Activated CD4-positive, alpha-beta T cell treated with anti-CD3 and anti-CD28 coated beads, Interleukin-2, amount 10 ng/mL, durations not matched to agents 7 days and 5 days (primary cell): Measurements from ENCODE around the gene PMM2. TPM values are rescaled to one million over a fixed set of nuclear protein-coding genes. Genes with fewer than 3 reads are reported as not detected.

ENCODE experiments used
- CTCF ChIA-PET: fragments of 350-600 bp; sonication (Branson Sonifier 250); formaldehyde crosslinking; loops from one replicate; lab custom pipeline; 2021; ENCODE audit warnings: antibody characterized with exemption; lab: Charles Lee
- POLR2A ChIA-PET: fragments of 350-600 bp; sonication (Branson Sonifier 250); formaldehyde crosslinking; loops from one replicate; lab custom pipeline; 2021; ENCODE audit warnings: antibody characterized with exemption; lab: Charles Lee
- DNase-seq: peaks from one replicate; pipeline ENCODE4 v3.0.0-alpha.2; 2020
- H3K27ac Mint-ChIP-seq: one replicate; pipeline ENCODE4 v1.8.0; 2021; ENCODE audit warnings: mild to moderate bottlenecking, moderate library complexity, mixed read lengths
- H3K27me3 Mint-ChIP-seq: one replicate; pipeline ENCODE4 v1.8.0; 2021; ENCODE audit warnings: mixed read lengths
- H3K36me3 Mint-ChIP-seq: one replicate; pipeline ENCODE4 v1.8.0; 2021; ENCODE audit warnings: low read depth, mixed read lengths
- H3K4me1 Mint-ChIP-seq: one replicate; pipeline ENCODE4 v1.8.0; 2021; ENCODE audit warnings: mixed read lengths
- H3K4me3 Mint-ChIP-seq: one replicate; pipeline ENCODE4 v1.8.0; 2021; ENCODE audit warnings: mild to moderate bottlenecking, moderate library complexity, mixed read lengths
- H3K9me3 Mint-ChIP-seq: one replicate; pipeline ENCODE4 v1.8.0; 2021; ENCODE audit warnings: mixed read lengths
- total RNA-seq, 2 experiments: library from RNA; stranded (reverse); gene quantifications; one replicate each; pipeline ENCODE4 v1.2.3, GENCODE V29; 2021

The PMM2 gene
- total RNA-seq, 2 experiments from 2014 or later: 37.0 to 38.9 TPM

- no peak overlapping the region for H3K4me3 Mint-ChIP-seq
- no peaks in the 10 kb centered on the region for H3K9me3 Mint-ChIP-seq
- no peak overlapping the region for H3K27ac Mint-ChIP-seq
- DNase-seq: no peak
- no peaks in the 10 kb centered on the region for H3K27me3 Mint-ChIP-seq
- POLR2A ChIA-PET: no interaction called here
- CTCF ChIA-PET: interaction anchor here (0.7 to 1.6 kb wide), 3 partner anchors 10 to 13 kb away, joined by 3 to 5 read pairs (median 4); no protein-coding TSS in a partner anchor
- H3K36me3 Mint-ChIP-seq: peaks cover 39% of the 10 kb centered on the region
- peaks cover 46% of the 10 kb centered on the region for H3K4me1 Mint-ChIP-seq
Observed at GRCh38 chr16:8859913-8860881, 62.6 kb downstream of the PMM2 start.

GRCh38 chr16:8861563-8862308 is 64.1 kb downstream of the PMM2 start:
- no peaks in the 10 kb centered on the region for H3K27me3 Mint-ChIP-seq
- ChIA-PET POLR2A (no interaction called here), CTCF (interaction anchor here (0.6 to 1.6 kb wide), 3 partner anchors 12 to 171 kb away, joined by 3 to 4 read pairs (median 3); no protein-coding TSS in a partner anchor)
- no peak overlapping the region for H3K4me3 Mint-ChIP-seq
- H3K9me3 Mint-ChIP-seq: no peaks in the 10 kb centered on the region
- H3K4me1 Mint-ChIP-seq: peaks cover 50% of the 10 kb centered on the region
- H3K27ac Mint-ChIP-seq: no peak overlapping the region
- no peak for DNase-seq
- H3K36me3 Mint-ChIP-seq: peaks cover 33% of the 10 kb centered on the region

- ChIA-PET CTCF (interaction anchor here (1.4 kb wide), 1 partner anchor 18 kb away, joined by 3 read pairs; no protein-coding TSS in a partner anchor), POLR2A (no interaction called here)
- Mint-ChIP-seq H3K36me3 (peaks cover 35% of the 10 kb centered on the region), H3K4me1 (peaks cover 52% of the 10 kb centered on the region), H3K9me3 (no peaks in the 10 kb centered on the region), H3K27me3 (no peaks in the 10 kb centered on the region), H3K4me3 (no peak overlapping the region), H3K27ac (peak overlapping the region; percentile 25)
- DNase-seq: no peak
Observed at GRCh38 chr16:8862309-8863130, 64.9 kb downstream of the PMM2 start.

- Mint-ChIP-seq H3K27me3 (no peaks in the 10 kb centered on the region), H3K4me3 (no peak overlapping the region), H3K9me3 (no peaks in the 10 kb centered on the region), H3K36me3 (peaks cover 32% of the 10 kb centered on the region), H3K4me1 (peaks cover 45% of the 10 kb centered on the region), H3K27ac (peak overlapping the region; percentile 6)
- DNase-seq: no peak
- POLR2A ChIA-PET: no interaction called here
- CTCF ChIA-PET: interaction anchor here (1.2 to 1.7 kb wide), 2 partner anchors 10 to 12 kb away, joined by 3 to 6 read pairs; no protein-coding TSS in a partner anchor
Observed at GRCh38 chr16:8863594-8864424, 66.2 kb downstream of the PMM2 start.

- POLR2A ChIA-PET: no interaction called here
- Mint-ChIP-seq H3K36me3 (peaks cover 31% of the 10 kb centered on the region), H3K4me1 (peaks cover 50% of the 10 kb centered on the region), H3K4me3 (no peak overlapping the region), H3K27ac (peak overlapping the region; percentile 6), H3K9me3 (no peaks in the 10 kb centered on the region), H3K27me3 (no peaks in the 10 kb centered on the region)
- CTCF ChIA-PET: interaction anchor here (0.7 to 1.7 kb wide), 3 partner anchors 9 to 13 kb away, joined by 3 to 6 read pairs (median 3); no protein-coding TSS in a partner anchor
- DNase-seq: no peak
Observed at GRCh38 chr16:8864480-8865110, 67.0 kb downstream of the PMM2 start.

- ChIA-PET POLR2A (no interaction called here), CTCF (interaction anchor here (0.7 to 1.7 kb wide), 2 partner anchors 9 to 12 kb away, joined by 3 to 6 read pairs; no protein-coding TSS in a partner anchor)
- peaks cover 54% of the 10 kb centered on the region for H3K4me1 Mint-ChIP-seq
- H3K27me3 Mint-ChIP-seq: no peaks in the 10 kb centered on the region
- H3K36me3 Mint-ChIP-seq: peaks cover 29% of the 10 kb centered on the region
- H3K27ac Mint-ChIP-seq: peak overlapping the region; percentile 85
- H3K4me3 Mint-ChIP-seq: peak overlapping the region; percentile 25
- H3K9me3 Mint-ChIP-seq: no peaks in the 10 kb centered on the region
- DNase-seq: no peak
Observed at GRCh38 chr16:8865145-8865882, 67.7 kb downstream of the PMM2 start.

- peaks cover 60% of the 10 kb centered on the region for H3K4me1 Mint-ChIP-seq
- H3K9me3 Mint-ChIP-seq: no peaks in the 10 kb centered on the region
- peaks cover 29% of the 10 kb centered on the region for H3K36me3 Mint-ChIP-seq
- ChIA-PET POLR2A (no interaction called here), CTCF (no interaction called here)
- H3K4me3 Mint-ChIP-seq: peak overlapping the region; percentile 76
- H3K27me3 Mint-ChIP-seq: no peaks in the 10 kb centered on the region
- peak overlapping the region; percentile 85 for H3K27ac Mint-ChIP-seq
- DNase-seq: no peak
Observed at GRCh38 chr16:8866118-8866883, 68.7 kb downstream of the PMM2 start.

GRCh38 chr16:8866884-8867215 is 69.2 kb downstream of the PMM2 start:
- Mint-ChIP-seq H3K36me3 (peaks cover 29% of the 10 kb centered on the region), H3K4me1 (peaks cover 59% of the 10 kb centered on the region), H3K4me3 (peak overlapping the region; percentile 88), H3K9me3 (no peaks in the 10 kb centered on the region), H3K27me3 (no peaks in the 10 kb centered on the region), H3K27ac (peak overlapping the region; percentile 94)
- CTCF ChIA-PET: interaction anchor here (2.4 kb wide), 1 partner anchor 14 kb away, joined by 9 read pairs; no protein-coding TSS in a partner anchor
- DNase-seq: no peak
- POLR2A ChIA-PET: no interaction called here

GRCh38 chr16:8867216-8867931 is 69.7 kb downstream of the PMM2 start:
- peaks cover 25% of the 10 kb centered on the region for H3K36me3 Mint-ChIP-seq
- peaks cover 55% of the 10 kb centered on the region for H3K4me1 Mint-ChIP-seq
- H3K9me3 Mint-ChIP-seq: no peaks in the 10 kb centered on the region
- H3K27ac Mint-ChIP-seq: peak overlapping the region; percentile 94
- peak; percentile 27 for DNase-seq
- CTCF ChIA-PET: interaction anchor here (2.4 kb wide), 1 partner anchor 13 kb away, joined by 9 read pairs; no protein-coding TSS in a partner anchor
- H3K27me3 Mint-ChIP-seq: no peaks in the 10 kb centered on the region
- POLR2A ChIA-PET: no interaction called here
- H3K4me3 Mint-ChIP-seq: peak overlapping the region; percentile 88
